IMR-90 (cell line): Measurements from ENCODE around the gene MAEA. TPM values are rescaled to one million over a fixed set of nuclear protein-coding genes. Genes with fewer than 3 reads are reported as not detected.

Experiments
- ATAC-seq: fragments of 200-7000 bp; cut with Tn5 transposase; 2 replicates; pipeline ENCODE4 v1.9.1; 2020; ENCODE audit warnings: low read depth, mild to moderate bottlenecking, moderate library complexity
- BruUV-seq: library from RNA; stranded (reverse); fragments of 400-500 nt; replicated peaks from 2 replicates; lab custom pipeline; 2021; lab: Mats Ljungman, UMichigan
- CTCF ChIA-PET: fragments of 300-600 bp; formaldehyde crosslinking; extraction: SDS; loops from one replicate; lab custom pipeline; 2021; ENCODE audit warnings: antibody characterized with exemption; lab: Yijun Ruan, JAX
- POLR2A ChIA-PET: fragments of 300-600 bp; sonication (Branson Sonifier 250); formaldehyde crosslinking; loops from one replicate; lab custom pipeline; 2022; ENCODE audit warnings: antibody characterized with exemption; ENCODE audit not compliant: unreplicated experiment; lab: Charles Lee
- DNase-seq: peaks from one replicate; pipeline ENCODE4 v3.0.0; 2013
- H2AFZ ChIP-seq: replicated peaks from 2 replicates; pipeline ENCODE3; 2013; ENCODE audit warnings: low read length, mild to moderate bottlenecking; ENCODE audit not compliant: poor library complexity
- H2AK5ac ChIP-seq: 2 replicates; pipeline ENCODE4 v1.6.1; 2013; ENCODE audit warnings: low read depth, low read length, inconsistent platforms
- H2AK9ac ChIP-seq: replicated peaks from 2 replicates; pipeline ENCODE3; 2013; ENCODE audit warnings: mild to moderate bottlenecking, low read depth, low read length, moderate library complexity; ENCODE audit not compliant: poor library complexity
- H2BK120ac ChIP-seq: 2 replicates; pipeline ENCODE4 v1.6.1; 2013; ENCODE audit warnings: low read depth, low read length, inconsistent platforms
- H2BK15ac ChIP-seq: 3 replicates; pipeline ENCODE4 v1.6.1; 2013; ENCODE audit warnings: low read depth, low read length, inconsistent platforms
- H2BK20ac ChIP-seq: 2 replicates; pipeline ENCODE4 v1.6.1; 2013; ENCODE audit warnings: low read depth, mild to moderate bottlenecking, inconsistent platforms, low read length, moderate library complexity
- H2BK5ac ChIP-seq: 2 replicates; pipeline ENCODE4 v1.6.1; 2013; ENCODE audit warnings: mild to moderate bottlenecking, low read depth, low read length, inconsistent platforms; ENCODE audit not compliant: poor library complexity, severe bottlenecking
- H3K14ac ChIP-seq: replicated peaks from 2 replicates; pipeline ENCODE4 v1.6.1; 2013; ENCODE audit warnings: low read depth, low read length, inconsistent platforms
- H3K18ac ChIP-seq: 2 replicates; pipeline ENCODE4 v1.6.1; 2013; ENCODE audit warnings: low read depth, low read length, control low read depth
- H3K23ac ChIP-seq: 2 replicates; pipeline ENCODE4 v1.6.1; 2013; ENCODE audit warnings: low read depth, low read length, inconsistent platforms
- H3K27ac ChIP-seq: 2 replicates; pipeline ENCODE4 v1.5.1; 2013; ENCODE audit warnings: mild to moderate bottlenecking, control low read depth, low read length; ENCODE audit not compliant: insufficient read depth
- H3K27me3 ChIP-seq: 2 replicates; pipeline ENCODE4 v1.6.1; 2013; ENCODE audit warnings: low read length; ENCODE audit not compliant: control insufficient read depth, insufficient read depth
- H3K36me3 ChIP-seq: 2 replicates; pipeline ENCODE4 v1.6.1; 2013; ENCODE audit warnings: low read length, mixed read lengths; ENCODE audit not compliant: control insufficient read depth, insufficient read depth
- H3K4ac ChIP-seq: 2 replicates; pipeline ENCODE4 v1.6.1; 2013; ENCODE audit warnings: low read depth, low read length, inconsistent platforms
- H3K4me1 ChIP-seq: 2 replicates; pipeline ENCODE4 v1.6.1; 2013; ENCODE audit warnings: low read length, mixed read lengths; ENCODE audit not compliant: control insufficient read depth, insufficient read depth
- H3K4me2 ChIP-seq: 2 replicates; pipeline ENCODE4 v1.6.1; 2013; ENCODE audit warnings: low read depth, mild to moderate bottlenecking, control low read depth, low read length, moderate library complexity
- H3K4me3 ChIP-seq: 2 replicates; pipeline ENCODE4 v1.5.1; 2013; ENCODE audit warnings: low read depth, mild to moderate bottlenecking, control low read depth, low read length, moderate library complexity; ENCODE audit not compliant: insufficient read depth
- H3K56ac ChIP-seq: 2 replicates; pipeline ENCODE4 v1.6.1; 2013; ENCODE audit warnings: low read length, inconsistent platforms; ENCODE audit not compliant: insufficient read depth; ENCODE audit errors: extremely low read depth
- H3K79me1 ChIP-seq, 2 experiments: 2 replicates each; pipeline ENCODE4 v1.6.1; 2013; ENCODE audit warnings: low read length in 2 of 2, inconsistent platforms in 1 of 2, low read depth in 1 of 2
- H3K9ac ChIP-seq: 2 replicates; pipeline ENCODE4 v1.6.1; 2013; ENCODE audit warnings: low read depth, low read length, control low read depth
- H3K9me1 ChIP-seq: 2 replicates; pipeline ENCODE4 v1.6.1; 2013; ENCODE audit warnings: low read length, inconsistent platforms; ENCODE audit not compliant: insufficient read depth
- H3K9me3 ChIP-seq: 2 replicates; pipeline ENCODE4 v1.6.1; 2013; ENCODE audit warnings: low read length; ENCODE audit not compliant: control insufficient read depth, insufficient read depth
- H4K20me1 ChIP-seq: 2 replicates; pipeline ENCODE4 v1.6.1; 2013; ENCODE audit warnings: low read length, inconsistent platforms; ENCODE audit not compliant: insufficient read depth
- H4K5ac ChIP-seq: 2 replicates; pipeline ENCODE4 v1.6.1; 2013; ENCODE audit warnings: mild to moderate bottlenecking, low read depth, low read length, control low read depth
- H4K8ac ChIP-seq, 2 experiments: 2 replicates each; pipeline ENCODE4 v1.6.1; 2013; ENCODE audit warnings: low read depth in 2 of 2, low read length in 2 of 2, control low read depth in 1 of 2, inconsistent platforms in 1 of 2
- H4K91ac ChIP-seq: 2 replicates; pipeline ENCODE4 v1.6.1; 2013; ENCODE audit warnings: low read depth, low read length, inconsistent platforms; ENCODE audit not compliant: insufficient read depth
- BHLHE40 ChIP-seq: fragments of 150-350 bp; IDR thresholded peaks from 2 replicates; pipeline ENCODE4 v1.6.1; 2016; ENCODE audit warnings: mild to moderate bottlenecking, low read depth, low read length
- MXI1 ChIP-seq: IDR thresholded peaks from 2 replicates; pipeline ENCODE4 v1.6.1; 2012; ENCODE audit warnings: low read depth, mild to moderate bottlenecking, low read length, moderate library complexity, borderline replicate concordance
- WGBS, 2 experiments: methylation state at CpG; one replicate each; pipeline versions ENCODE4 v1.1.5 to v1.1.7; 2013; ENCODE audit warnings: missing lambda C conversion rate in 2 of 2; ENCODE audit not compliant: insufficient read length in 1 of 2; ENCODE audit errors: extremely low coverage in 2 of 2; 5-methylcytosine and 5-hydroxymethylcytosine counted together
- dilution Hi-C: fragments of 300-500 bp; cut with HindIII; formaldehyde crosslinking; loops from one replicate; pipeline ENCODE4 v1.14.3; 2018; ENCODE audit warnings: low sequenced_read_pairs; ENCODE audit not compliant: unreplicated experiment
- in situ Hi-C: fragments of 300-500 bp; cut with MboI; formaldehyde crosslinking; loops from 3 replicates; pipeline ENCODE4 v1.14.3; 2019; ENCODE audit warnings: low sequenced_read_pairs, inconsistent platforms, mixed read lengths
- intact Hi-C: fragments of 100-400 bp; cut with micrococcal nuclease; formaldehyde crosslinking; loops from 2 replicates; pipeline ENCODE4 v1.10.0; 2022
- polyA plus RNA-seq, 3 experiments: library from polyadenylated mRNA; depleted of rRNA; stranded (reverse); fragments of >200 nt; gene quantifications; 2 replicates each; pipeline ENCODE4 v1.2.3, GENCODE V29; 2012; ENCODE audit warnings: low replicate concordance in 1 of 3
- total RNA-seq: library from RNA; depleted of rRNA; stranded (reverse); fragments of >200 nt; gene quantifications from 2 replicates; pipeline ENCODE4 v1.2.3, GENCODE V29; 2012

MAEA gene
- total and polyA plus RNA-seq, 2 of the 4 experiments (the other 2 are of a cell fraction), result 61.5 to 108 TPM

- Histone ChIP-seq H2BK5ac (peak overlapping the region; percentile 3), H2BK20ac (no peak overlapping the region), H3K56ac (no peak overlapping the region), H4K8ac (no peak overlapping the region), H3K9me3 (peaks cover 14% of the 10 kb centered on the region; the same call in 1 of the 2 replicates), H2AFZ (no peak overlapping the region), H3K9me1 (peaks cover 6% of the 10 kb centered on the region; the same call in 1 of the 2 replicates), H4K5ac (no peak overlapping the region), H3K9ac (no peak overlapping the region), H3K36me3 (peaks cover 46% of the 10 kb centered on the region), H3K4me2 (no peak overlapping the region), H3K4ac (no peak overlapping the region), H4K20me1 (peaks cover 11% of the 10 kb centered on the region), H2AK5ac (no peak overlapping the region), H3K18ac (no peak overlapping the region), H3K4me1 (peaks cover 4% of the 10 kb centered on the region; the same call in 1 of the 2 replicates), H3K14ac (no peak overlapping the region), H3K23ac (no peak overlapping the region), H3K27ac (no peak overlapping the region), H2AK9ac (no peak overlapping the region), H3K27me3 (no peaks in the 10 kb centered on the region), H4K91ac (no peak overlapping the region), H3K79me1 (peaks cover 25 to 57% of the 10 kb centered on the region in 2 experiments), H2BK15ac (no peak overlapping the region), H3K4me3 (no peak overlapping the region), H2BK120ac (no peak overlapping the region)
- POLR2A ChIA-PET, result no interaction called here
- dilution Hi-C loops (no loop called here), in situ Hi-C loops (no loop called here), intact Hi-C loops (no loop called here)
- DNase-seq, result peak; percentile 65
- BruUV-seq, result no TSS peak
- ATAC-seq, result no peak
- CTCF ChIA-PET, result no interaction called here
- no peak for TF ChIP-seq MXI1
- TF ChIP-seq BHLHE40, result 0 out of 2 replicates have a peak, but pooled peaks have one; percentile 19
- no CpG with 5 or more reads among the region's 1 CpG for WGBS, 2 experiments
These were observed 52.3 kb downstream of the MAEA start for GRCh38 chr4:1342003-1342402.
